Measurements from ENCODE around the gene BATF2.
"Not testable (repeated sequence)": the region's sequence is repeated elsewhere in the genome, so short reads cannot be mapped to it uniquely, and the experiment has no call there.

BATF2 gene

GRCh38 chr11:64998690-64999431, 2.1 kb upstream of the BATF2 start:
- DNase-seq (ENCODE audit: low read depth, low spot score) = no peak

GRCh38 chr11:64998141-64998540, 1.4 kb upstream of the BATF2 start:
- no peaks in the 10 kb centered on the region for H3K9me3 ChIP-seq (ENCODE audit: insufficient read depth, low read length)
- H3K27me3 ChIP-seq (ENCODE audit: insufficient read depth, insufficient read length) = no peaks in the 10 kb centered on the region
- DNase-seq (ENCODE audit: low read depth, low spot score) = no peak
- no peaks in the 10 kb centered on the region for H3K36me3 ChIP-seq (ENCODE audit: insufficient read depth, insufficient read length, low read length)
- no peak for TF ChIP-seq SUZ12 (IDR thresholded peaks at IDR 0.05; ENCODE audit: extremely low read depth, insufficient read depth, insufficient read length)
- TF ChIP-seq YY1 (IDR thresholded peaks at IDR 0.05; ENCODE audit: insufficient read depth, insufficient read length) = no peak
- TF ChIP-seq ZNF274 (IDR thresholded peaks at IDR 0.05; ENCODE audit: low read depth, low read length) = no peak
- no peak overlapping the region for H3K9ac ChIP-seq (ENCODE audit: insufficient read length, low read depth)
- no peak overlapping the region for H3K4me3 ChIP-seq (ENCODE audit: insufficient read length, low read depth)
- peaks cover 3% of the 10 kb centered on the region for H3K4me1 ChIP-seq (ENCODE audit: insufficient read depth, insufficient read length)

More at GRCh38 chr11:64998690-64999431, 2.1 kb upstream of the BATF2 start:
- Histone ChIP-seq H3K4me1 (ENCODE audit: insufficient read depth, insufficient read length) (peaks cover 3% of the 10 kb centered on the region), H3K36me3 (ENCODE audit: insufficient read depth, insufficient read length, low read length) (no peaks in the 10 kb centered on the region), H3K9me3 (ENCODE audit: insufficient read depth, low read length) (no peaks in the 10 kb centered on the region), H3K9ac (ENCODE audit: insufficient read length, low read depth) (no peak overlapping the region), H3K4me3 (ENCODE audit: insufficient read length, low read depth) (no peak overlapping the region), H3K27me3 (ENCODE audit: insufficient read depth, insufficient read length) (no peaks in the 10 kb centered on the region)
- TF ChIP-seq SUZ12 (IDR thresholded peaks at IDR 0.05; ENCODE audit: extremely low read depth, insufficient read depth, insufficient read length) = no peak
- no peak for TF ChIP-seq YY1 (IDR thresholded peaks at IDR 0.05; ENCODE audit: insufficient read depth, insufficient read length)
- no peak for TF ChIP-seq ZNF274 (IDR thresholded peaks at IDR 0.05; ENCODE audit: low read depth, low read length)

DNA sequence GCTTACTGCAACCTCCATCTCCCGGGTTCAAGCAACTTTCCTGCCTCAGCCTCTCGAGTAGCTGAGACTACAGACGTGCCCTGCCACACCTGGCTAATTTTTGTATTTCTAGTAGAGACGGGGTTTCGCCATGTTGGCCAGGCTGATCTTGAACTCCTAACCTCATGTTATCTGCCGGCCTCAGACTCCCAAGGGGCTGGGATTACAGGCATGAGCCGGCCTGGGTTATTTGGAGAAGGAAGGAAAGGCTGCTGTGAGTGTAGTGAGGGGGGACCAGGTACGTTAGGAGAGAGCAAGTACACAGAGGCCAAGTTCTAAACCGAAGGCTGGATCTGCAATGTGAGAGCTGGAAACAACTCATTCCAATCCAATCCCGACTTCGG, 453 bp downstream of the BATF2 start:
- no peak for DNase-seq (ENCODE audit: low read depth, low spot score)
- no peak for TF ChIP-seq ZNF274 (IDR thresholded peaks at IDR 0.05; ENCODE audit: low read depth, low read length)
- TF ChIP-seq SUZ12 (IDR thresholded peaks at IDR 0.05; ENCODE audit: extremely low read depth, insufficient read depth, insufficient read length) = no peak
- TF ChIP-seq YY1 (IDR thresholded peaks at IDR 0.05; ENCODE audit: insufficient read depth, insufficient read length) = no peak
- no peak overlapping the region for H3K4me3 ChIP-seq (ENCODE audit: insufficient read length, low read depth)
- H3K9me3 ChIP-seq (ENCODE audit: insufficient read depth, low read length) = no peaks in the 10 kb centered on the region
- H3K4me1 ChIP-seq (ENCODE audit: insufficient read depth, insufficient read length) = peaks cover 3% of the 10 kb centered on the region
- H3K36me3 ChIP-seq (ENCODE audit: insufficient read depth, insufficient read length, low read length) = no peaks in the 10 kb centered on the region
- no peaks in the 10 kb centered on the region for H3K27me3 ChIP-seq (ENCODE audit: insufficient read depth, insufficient read length)
- H3K9ac ChIP-seq (ENCODE audit: insufficient read length, low read depth) = peak overlapping the region; percentile 43

DNA sequence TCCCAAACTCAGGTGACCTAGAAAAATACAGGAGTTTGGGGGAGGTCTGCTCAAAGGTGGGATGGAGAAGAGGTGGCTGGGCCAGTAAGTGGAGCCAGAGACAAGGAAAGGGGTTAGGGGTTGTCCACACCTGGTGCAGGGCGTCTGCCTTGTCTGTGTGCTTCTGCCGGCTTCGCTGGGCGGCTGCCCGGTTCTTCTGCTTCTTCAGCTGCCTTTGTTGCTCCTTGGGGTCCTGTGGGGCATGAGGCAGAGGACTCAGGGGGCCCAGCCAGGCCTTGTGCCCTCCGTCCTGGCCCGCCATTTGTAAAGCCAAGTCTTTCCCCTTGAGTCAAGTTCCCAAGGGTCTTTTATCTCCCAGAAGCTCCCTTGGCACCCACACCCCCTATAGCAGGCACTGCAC, 2.5 kb downstream of the BATF2 start:
- H3K4me3 ChIP-seq (ENCODE audit: insufficient read length, low read depth) = no peak overlapping the region
- H3K4me1 ChIP-seq (ENCODE audit: insufficient read depth, insufficient read length) = peaks cover 6% of the 10 kb centered on the region
- no peaks in the 10 kb centered on the region for H3K27me3 ChIP-seq (ENCODE audit: insufficient read depth, insufficient read length)
- no peaks in the 10 kb centered on the region for H3K9me3 ChIP-seq (ENCODE audit: insufficient read depth, low read length)
- no peak overlapping the region for H3K9ac ChIP-seq (ENCODE audit: insufficient read length, low read depth)
- DNase-seq (ENCODE audit: low read depth, low spot score) = no peak
- no peaks in the 10 kb centered on the region for H3K36me3 ChIP-seq (ENCODE audit: insufficient read depth, insufficient read length, low read length)
- TF ChIP-seq YY1 (IDR thresholded peaks at IDR 0.05; ENCODE audit: insufficient read depth, insufficient read length) (no peak), ZNF274 (IDR thresholded peaks at IDR 0.05; ENCODE audit: low read depth, low read length) (no peak), SUZ12 (IDR thresholded peaks at IDR 0.05; ENCODE audit: extremely low read depth, insufficient read depth, insufficient read length) (no peak)

GRCh38 chr11:64990222-64990923, 6.4 kb downstream of the BATF2 start:
- no peaks in the 10 kb centered on the region for H3K9me3 ChIP-seq (ENCODE audit: insufficient read depth, low read length)
- no peaks in the 10 kb centered on the region for H3K27me3 ChIP-seq (ENCODE audit: insufficient read depth, insufficient read length)
- H3K4me1 ChIP-seq (ENCODE audit: insufficient read depth, insufficient read length) = peaks cover 3% of the 10 kb centered on the region
- no peak for TF ChIP-seq ZNF274 (IDR thresholded peaks at IDR 0.05; ENCODE audit: low read depth, low read length)
- DNase-seq (ENCODE audit: low read depth, low spot score) = no peak
- H3K9ac ChIP-seq (ENCODE audit: insufficient read length, low read depth) = no peak overlapping the region
- no peak overlapping the region for H3K4me3 ChIP-seq (ENCODE audit: insufficient read length, low read depth)
- no peaks in the 10 kb centered on the region for H3K36me3 ChIP-seq (ENCODE audit: insufficient read depth, insufficient read length, low read length)

- Histone ChIP-seq H3K4me3 (ENCODE audit: insufficient read length, low read depth) (no peak overlapping the region), H3K4me1 (ENCODE audit: insufficient read depth, insufficient read length) (peaks cover 3% of the 10 kb centered on the region), H3K9ac (ENCODE audit: insufficient read length, low read depth) (no peak overlapping the region), H3K27me3 (ENCODE audit: insufficient read depth, insufficient read length) (no peaks in the 10 kb centered on the region), H3K9me3 (ENCODE audit: insufficient read depth, low read length) (no peaks in the 10 kb centered on the region), H3K36me3 (ENCODE audit: insufficient read depth, insufficient read length, low read length) (no peaks in the 10 kb centered on the region)
- DNase-seq (ENCODE audit: low read depth, low spot score) = no peak
- TF ChIP-seq YY1 (IDR thresholded peaks at IDR 0.05; ENCODE audit: insufficient read depth, insufficient read length) (no peak), SUZ12 (IDR thresholded peaks at IDR 0.05; ENCODE audit: extremely low read depth, insufficient read depth, insufficient read length) (no peak), ZNF274 (IDR thresholded peaks at IDR 0.05; ENCODE audit: low read depth, low read length) (no peak)
Measured at GRCh38 chr11:64989416-64989815, 7.4 kb downstream of the BATF2 start.

DNA sequence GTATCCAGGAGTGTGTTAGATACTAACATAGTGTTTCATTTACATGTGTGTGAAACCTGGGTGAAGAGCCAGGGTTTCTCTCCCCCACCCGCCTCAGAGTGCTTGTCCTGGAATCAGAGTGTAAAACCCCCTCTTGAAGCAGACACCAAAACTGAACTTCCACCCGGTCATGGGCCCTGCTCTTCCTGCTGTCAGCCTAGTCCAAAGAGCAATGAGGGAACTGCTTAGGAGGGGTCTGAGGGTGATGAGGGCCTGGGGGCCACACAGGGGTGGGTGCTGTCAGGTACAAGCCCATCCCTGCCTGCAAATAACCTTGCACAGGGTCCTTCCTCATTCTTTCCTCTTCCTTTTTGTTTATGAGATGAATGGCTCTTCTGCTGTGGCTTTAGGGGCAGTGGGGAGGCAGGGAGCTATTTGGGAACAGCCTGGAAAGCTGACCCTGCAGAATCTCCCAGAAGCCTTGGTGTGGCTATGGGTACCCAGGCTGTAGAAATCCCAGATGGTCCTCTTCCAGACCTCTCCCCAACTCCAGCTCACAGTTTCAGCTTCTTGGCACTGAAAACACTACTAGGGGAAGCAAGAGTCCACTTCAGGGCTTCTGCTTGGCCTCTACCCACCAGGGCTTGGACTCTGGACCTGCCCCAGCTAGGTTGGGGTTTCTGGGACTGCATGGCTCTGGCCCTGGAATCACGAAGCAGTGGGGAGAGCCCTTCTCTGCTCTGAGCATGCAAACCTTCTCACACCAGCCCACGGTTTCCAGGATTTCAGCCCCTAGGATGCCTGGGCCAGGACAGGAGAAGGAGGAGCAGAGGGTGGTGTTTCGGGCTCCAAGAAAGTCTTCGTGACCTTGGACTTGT, 8.5 kb downstream of the BATF2 start:
- Histone ChIP-seq H3K9me3 (ENCODE audit: insufficient read depth, low read length) (no peaks in the 10 kb centered on the region), H3K9ac (ENCODE audit: insufficient read length, low read depth) (no peak overlapping the region), H3K4me3 (ENCODE audit: insufficient read length, low read depth) (no peak overlapping the region), H3K27me3 (ENCODE audit: insufficient read depth, insufficient read length) (no peaks in the 10 kb centered on the region), H3K4me1 (ENCODE audit: insufficient read depth, insufficient read length) (peaks cover 3% of the 10 kb centered on the region), H3K36me3 (ENCODE audit: insufficient read depth, insufficient read length, low read length) (no peaks in the 10 kb centered on the region)
- TF ChIP-seq ZNF274 (IDR thresholded peaks at IDR 0.05; ENCODE audit: low read depth, low read length) = no peak
- no peak for TF ChIP-seq YY1 (IDR thresholded peaks at IDR 0.05; ENCODE audit: insufficient read depth, insufficient read length)
- TF ChIP-seq SUZ12 (IDR thresholded peaks at IDR 0.05; ENCODE audit: extremely low read depth, insufficient read depth, insufficient read length) = no peak
- DNase-seq (ENCODE audit: low read depth, low spot score) = no peak

DNA sequence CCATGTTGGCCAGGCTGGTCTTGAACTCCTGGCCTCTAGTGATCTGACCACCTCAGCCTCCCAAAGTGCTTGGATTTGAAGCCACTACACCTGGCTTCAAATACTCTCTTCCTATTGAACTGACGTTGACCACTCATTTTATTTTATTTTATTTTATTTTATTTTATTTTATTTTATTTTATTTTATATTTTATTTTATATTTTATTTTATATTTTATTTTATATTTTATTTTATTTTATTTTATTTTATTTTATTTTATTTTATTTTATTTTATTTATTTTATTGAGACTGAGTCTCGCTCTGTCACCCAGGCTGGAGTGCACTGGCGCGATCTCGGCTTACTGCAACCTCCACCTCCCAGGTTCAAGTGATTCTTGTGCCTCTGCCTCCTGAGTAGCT, 13.4 kb downstream of the BATF2 start:
- H3K4me3 ChIP-seq (ENCODE audit: insufficient read length, low read depth); H3K9ac ChIP-seq (ENCODE audit: insufficient read length, low read depth); H3K27me3 ChIP-seq (ENCODE audit: insufficient read depth, insufficient read length): not testable (repeated sequence)

More for the DNA sequence above, 13.4 kb downstream of the BATF2 start:
- not testable (repeated sequence) for H3K36me3 ChIP-seq (ENCODE audit: insufficient read depth, insufficient read length, low read length); H3K4me1 ChIP-seq (ENCODE audit: insufficient read depth, insufficient read length); DNase-seq (ENCODE audit: low read depth, low spot score); H3K9me3 ChIP-seq (ENCODE audit: insufficient read depth, low read length)

Measured in NT2/D1 (cell line).